ENCODE results near the gene PRKD2.

Gene PRKD2

DNA sequence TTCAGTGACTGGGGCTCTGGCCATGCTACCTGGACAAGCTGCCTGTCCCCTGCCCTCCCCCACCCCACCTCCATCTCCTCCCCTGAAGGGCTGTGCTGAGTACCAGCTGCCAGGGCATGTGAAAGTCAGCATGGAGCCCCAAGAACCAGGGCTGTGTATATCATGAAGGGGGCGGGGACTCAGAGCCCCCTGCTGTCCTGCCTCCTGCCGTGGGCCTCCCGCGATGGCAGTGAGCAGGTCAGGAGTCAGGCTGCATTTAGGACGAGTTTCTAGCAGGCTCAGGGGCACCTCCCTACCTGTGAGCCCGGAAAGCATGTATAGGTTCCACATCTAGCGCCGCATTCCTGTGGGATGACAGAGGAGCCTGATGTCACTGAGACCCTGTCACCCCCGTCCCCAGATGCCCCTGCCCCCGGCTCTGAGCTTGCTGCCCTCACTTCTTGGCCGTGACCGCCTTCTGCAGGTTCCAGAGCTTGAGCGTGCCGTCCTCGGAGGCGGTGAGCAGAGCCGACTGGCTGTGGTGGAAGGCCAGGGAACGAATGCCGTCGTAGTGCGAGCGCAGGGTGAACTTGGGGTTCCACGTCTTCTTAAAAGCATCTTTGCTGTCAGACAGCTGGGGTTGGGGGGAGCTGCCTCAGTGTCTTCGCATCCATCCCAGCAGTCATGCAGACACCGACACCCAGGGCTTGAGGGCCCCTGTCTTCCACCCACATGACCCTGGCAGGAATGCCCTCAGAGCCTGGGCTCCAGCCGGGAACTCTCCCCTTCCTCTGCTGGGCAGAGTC lies 8.3 kb upstream of the PRKD2 start:
- in situ Hi-C loops (cut with MboI; ENCODE audit: low sequenced_read_pairs), result no loop called here

DNA sequence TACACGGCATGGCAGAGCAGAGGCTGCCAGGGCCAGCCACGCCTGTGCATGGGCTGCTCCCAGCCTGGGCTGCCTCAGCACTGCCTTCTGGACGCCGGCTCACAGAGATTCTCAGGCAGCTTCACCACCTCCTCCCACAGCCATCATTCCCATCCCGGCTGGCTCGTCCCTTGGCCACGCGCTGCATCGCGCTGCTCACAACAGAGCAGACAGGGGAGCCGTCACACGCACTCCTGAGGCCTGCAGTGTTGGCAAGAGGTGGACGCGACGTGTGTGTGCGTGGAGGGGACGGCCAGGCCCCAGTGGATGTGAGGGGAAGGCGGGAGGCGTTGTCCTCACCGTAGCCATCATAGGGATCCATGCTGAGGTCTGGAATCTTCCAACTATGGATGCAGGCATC lies 7.6 kb upstream of the PRKD2 start:
- in situ Hi-C loops (cut with MboI; ENCODE audit: low sequenced_read_pairs), result no loop called here

DNA sequence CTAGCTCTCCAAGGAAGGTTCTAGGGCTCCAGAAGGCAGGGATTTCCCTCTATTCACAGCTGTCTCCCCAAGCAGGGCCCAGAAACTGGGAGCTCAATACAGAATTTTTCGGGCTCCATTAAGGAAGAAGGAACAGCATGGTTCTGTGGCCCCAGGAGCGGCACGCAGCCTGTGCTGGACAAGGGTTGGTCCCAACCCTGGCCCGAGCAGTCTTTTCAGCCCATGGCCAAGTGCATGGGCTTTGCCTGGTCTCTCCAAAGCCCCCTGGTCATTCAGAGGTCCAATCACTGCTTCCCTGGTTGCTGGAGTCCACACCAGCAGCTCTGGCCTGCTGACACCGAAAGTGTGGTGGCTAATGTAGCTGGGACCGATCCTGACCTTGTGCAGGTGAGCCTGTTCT lies 6.6 kb upstream of the PRKD2 start:
- in situ Hi-C loops (cut with MboI; ENCODE audit: low sequenced_read_pairs), result no loop called here

DNA sequence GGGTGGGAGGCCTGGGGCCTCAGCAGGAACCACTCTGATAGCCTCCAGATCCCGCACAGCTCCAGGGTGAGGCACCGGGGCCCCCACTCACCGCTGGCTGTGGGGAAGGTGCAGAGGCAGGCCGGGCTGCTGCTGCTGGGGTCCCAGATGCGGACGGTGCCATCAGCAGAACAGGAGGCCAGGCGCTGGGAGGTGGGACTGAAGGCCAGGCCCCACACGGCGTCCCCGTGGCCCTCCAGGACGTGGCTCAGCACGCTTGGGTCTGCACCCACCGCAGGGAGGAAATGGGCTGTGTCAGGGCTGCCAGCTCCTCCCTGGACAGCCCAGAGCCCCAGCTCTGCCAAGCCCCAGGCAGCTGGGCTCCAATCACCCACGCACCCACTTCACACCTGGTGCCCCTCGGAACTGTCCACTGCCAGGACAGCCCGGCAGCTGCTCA lies 6.1 kb upstream of the PRKD2 start:
- in situ Hi-C loops (cut with MboI; ENCODE audit: low sequenced_read_pairs), result no loop called here

DNA sequence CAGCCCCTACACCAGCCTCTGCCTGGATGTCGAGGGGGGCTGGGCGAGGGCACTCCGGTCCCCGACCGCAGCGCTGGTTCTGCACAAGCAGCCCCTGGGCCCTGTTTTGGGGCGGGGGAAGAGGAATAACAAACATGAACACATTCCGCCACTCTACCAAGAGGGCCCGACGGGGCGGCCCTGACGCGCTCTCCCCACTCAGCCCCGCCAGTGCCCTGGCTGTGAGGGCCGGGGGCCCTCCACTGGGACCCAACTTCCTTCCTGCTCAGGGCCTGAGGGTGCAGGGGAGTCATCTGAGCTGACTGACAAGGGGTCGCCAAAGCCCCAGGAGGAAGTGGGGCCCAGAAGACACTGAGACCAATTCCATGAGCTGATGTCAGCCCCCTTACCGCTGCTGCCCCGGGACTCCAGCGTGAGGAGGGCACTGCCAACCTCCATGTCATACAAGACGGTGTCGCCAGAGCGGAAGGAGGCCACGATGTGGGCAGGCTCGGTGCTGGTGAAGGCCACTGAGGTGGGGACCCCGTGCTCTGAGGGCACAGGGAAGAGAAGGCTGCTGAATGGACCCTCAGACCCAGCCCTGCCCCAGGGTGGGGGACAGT lies 5.6 kb upstream of the PRKD2 start:
- in situ Hi-C loops (cut with MboI; ENCODE audit: low sequenced_read_pairs), result no loop called here

DNA sequence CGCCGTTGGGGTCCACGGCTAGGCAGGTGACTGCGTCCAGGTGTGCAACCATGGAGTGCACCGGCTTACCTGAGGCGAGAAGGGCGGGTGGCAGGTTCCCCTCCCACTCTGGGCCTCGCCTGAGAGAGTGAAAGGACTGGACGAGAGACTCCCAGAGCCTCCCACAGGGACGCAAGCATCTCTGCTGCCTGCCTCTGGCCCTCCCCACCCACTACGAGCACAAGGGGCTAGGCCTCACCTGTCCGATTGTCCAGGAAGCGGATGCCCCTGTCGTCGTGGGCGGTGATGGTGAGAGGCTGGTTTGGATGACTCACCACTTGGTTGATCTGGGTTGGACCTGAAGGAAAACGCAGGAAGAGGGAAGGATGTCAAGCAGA lies 5.1 kb upstream of the PRKD2 start:
- in situ Hi-C loops (cut with MboI; ENCODE audit: low sequenced_read_pairs), result no loop called here

DNA sequence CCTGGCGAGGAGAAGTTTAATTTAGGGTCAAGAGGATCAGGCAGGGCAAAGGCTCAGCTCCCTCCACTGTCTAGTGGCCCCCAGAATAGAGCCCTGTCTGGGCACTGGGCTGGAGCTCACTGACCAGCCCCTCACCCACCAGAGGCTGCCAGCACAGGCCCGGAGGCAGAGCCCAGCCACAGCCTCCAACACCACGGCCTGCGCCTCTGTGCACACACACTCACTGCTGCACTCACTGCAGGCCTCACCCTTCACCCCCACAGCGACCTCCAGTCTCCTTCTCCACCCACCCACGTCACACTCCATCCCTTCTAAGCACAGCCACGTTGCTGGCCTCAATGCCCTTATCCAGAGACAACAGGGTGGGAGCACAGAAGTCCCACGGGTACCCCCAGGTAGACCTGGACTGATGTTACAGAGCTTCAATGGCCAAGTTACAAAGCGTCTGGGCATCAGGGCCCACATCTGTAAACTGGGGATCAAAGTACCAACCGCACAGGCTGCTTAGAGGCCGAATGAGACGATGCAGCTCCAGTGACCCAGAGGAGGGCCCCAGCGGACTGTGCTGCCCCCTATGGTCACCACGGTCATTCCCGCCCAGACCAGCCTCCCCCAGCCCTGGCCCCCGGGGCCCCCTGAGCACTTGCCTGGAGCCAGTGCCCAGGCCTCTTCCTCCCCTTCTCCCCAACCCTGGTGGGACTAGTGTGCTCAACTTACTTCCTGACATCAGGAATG lies 4.5 kb upstream of the PRKD2 start:
- in situ Hi-C loops (cut with MboI; ENCODE audit: low sequenced_read_pairs), result no loop called here

DNA sequence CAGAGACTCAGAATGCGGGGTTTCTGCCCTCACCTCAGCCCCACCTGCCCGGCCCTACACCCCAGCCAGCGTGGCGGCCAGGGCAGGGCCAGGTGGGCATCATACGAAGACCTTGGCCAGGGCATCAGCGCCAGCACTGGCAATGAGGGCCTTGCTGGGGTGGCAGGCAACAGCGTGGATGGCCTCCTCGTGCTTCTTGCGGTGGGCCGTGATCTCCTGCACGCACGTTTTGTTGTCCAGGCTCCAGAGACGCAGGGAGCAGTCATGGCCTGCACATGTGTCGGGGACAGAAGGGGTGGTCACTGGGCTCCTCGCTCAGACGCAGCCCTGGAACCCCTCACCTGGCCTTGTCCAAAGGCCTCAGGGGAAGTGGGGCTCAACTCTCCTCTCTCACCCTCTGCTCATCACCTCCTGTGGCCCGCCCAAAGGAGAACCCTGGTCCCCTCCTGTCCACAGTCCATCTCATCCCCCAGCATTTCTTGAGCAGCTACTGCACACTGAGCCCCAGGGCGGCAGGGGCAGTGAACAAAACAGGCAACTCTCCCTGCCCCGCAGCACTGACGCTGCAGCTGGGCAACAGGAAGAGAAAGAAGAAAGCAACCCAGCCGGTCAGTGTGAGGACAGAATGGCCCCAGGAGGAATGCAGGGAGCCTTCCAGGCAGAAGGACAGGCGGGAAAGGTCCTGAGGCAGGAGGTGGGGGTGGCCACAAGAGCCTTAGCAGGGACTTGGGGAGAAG lies 3.8 kb upstream of the PRKD2 start:
- in situ Hi-C loops (cut with MboI; ENCODE audit: low sequenced_read_pairs), result no loop called here

DNA sequence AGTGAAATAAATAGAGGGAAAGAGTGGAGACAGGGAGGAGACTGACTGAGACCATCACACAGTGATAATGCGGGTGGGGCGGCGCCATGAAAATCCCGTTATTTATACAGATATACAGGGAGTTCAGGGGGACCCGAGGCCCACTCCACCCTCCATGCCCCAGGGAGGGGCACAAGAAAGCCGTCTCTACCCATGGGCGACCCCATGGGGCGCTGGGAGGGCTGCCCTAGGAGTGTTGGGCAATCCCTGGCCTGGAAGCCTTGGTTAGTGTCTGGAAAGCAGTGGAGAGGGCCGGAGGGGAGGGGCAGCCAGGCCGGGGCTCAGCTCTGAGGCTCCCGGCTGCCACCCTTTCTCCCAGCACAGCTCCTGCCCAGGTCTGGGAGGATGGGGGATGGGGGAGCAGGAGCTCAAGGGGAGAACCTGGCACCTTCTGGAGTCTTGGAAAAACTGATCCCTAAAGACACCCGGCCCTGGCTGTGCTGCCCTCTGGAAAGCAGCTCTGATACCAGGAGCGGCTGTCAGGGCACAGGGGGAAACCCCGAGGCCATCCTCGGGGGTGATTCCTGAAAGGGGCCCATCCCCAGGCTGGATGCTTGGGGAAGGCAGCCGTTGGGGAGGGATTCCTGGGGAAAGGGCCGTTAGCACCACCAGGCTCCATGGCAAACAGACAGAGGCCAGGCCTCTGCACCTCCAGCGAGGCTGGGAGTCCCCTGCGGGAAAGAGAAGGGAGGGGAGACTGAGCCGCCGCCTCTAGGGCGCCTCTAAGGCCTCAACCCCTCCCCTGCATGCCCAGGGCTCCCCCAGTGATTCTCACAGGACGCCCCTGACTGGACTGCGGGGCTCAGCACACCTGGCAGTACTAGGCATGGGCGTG lies 3.0 kb upstream of the PRKD2 start:
- in situ Hi-C loops (cut with MboI; ENCODE audit: low sequenced_read_pairs), result no loop called here

DNA sequence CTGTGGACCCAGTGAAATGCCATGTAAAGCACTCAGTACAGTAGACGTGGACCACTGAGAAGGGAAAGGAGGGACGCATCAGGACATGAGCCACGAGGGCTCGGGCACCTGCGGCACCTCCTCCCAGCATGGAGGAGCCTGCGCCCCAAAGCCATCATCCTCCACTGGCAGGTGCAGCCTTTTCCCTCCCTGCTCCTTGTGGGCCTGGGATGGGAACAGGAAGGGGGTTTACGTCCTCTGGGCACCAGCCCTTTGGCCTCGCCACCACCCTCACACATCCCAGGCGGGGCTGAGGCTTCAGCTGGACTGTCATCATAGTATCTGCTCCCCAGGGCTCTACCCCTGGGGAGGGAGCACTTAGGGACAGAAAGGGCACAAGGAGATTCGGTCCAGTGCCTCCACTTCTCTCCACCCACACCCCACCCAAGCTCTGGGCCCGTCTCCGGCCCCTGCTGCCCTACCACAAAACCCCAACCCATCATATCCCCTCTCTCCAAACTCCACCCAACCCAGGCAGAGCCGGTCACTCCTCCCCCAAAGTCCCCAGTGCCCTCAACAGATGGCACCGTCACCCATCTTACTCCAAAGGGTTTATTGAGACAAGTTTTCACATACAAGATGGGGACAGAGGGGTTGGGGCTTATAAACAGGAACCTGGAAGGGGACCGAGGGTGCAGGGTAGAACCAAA lies 2.2 kb upstream of the PRKD2 start:
- in situ Hi-C loops (cut with MboI; ENCODE audit: low sequenced_read_pairs), result no loop called here

DNA sequence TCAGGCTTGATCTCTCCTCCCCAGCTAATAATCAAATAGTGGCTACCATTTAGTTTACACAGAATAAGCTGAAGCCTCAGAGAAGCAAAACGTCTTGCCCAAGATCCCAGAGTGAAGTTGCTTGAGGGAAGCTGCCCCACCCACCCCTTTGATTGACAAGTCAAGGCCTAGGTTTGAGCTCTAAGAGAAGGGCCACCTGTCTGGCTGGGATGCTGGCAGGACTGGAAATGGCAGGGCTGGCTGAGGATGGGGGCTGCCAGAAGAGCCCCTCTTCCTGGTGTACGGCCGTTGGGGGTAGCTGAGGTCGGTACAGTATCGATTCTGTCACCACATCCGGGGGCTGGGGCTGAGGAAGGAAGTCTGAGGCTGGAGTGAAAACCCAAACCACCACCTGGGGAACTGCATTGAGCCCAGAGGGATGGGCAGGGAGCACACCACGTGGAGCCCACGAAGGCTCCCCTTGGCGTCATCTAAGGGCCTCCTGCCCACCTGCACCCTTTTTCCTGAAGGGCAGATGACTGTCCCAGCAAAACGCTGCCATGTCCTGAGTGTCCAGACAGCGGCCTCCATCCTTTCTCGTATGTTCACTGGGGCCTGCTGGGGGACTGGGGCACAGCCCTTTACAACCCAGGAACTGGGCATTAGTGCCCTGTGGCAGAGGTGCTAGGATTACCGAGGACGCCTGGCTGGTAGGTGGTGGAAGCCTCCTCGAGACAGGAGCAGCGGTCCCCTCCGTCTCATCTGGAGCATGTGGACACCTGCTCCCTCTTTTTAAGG lies 1.4 kb upstream of the PRKD2 start:
- in situ Hi-C loops (cut with MboI; ENCODE audit: low sequenced_read_pairs), result no loop called here

DNA sequence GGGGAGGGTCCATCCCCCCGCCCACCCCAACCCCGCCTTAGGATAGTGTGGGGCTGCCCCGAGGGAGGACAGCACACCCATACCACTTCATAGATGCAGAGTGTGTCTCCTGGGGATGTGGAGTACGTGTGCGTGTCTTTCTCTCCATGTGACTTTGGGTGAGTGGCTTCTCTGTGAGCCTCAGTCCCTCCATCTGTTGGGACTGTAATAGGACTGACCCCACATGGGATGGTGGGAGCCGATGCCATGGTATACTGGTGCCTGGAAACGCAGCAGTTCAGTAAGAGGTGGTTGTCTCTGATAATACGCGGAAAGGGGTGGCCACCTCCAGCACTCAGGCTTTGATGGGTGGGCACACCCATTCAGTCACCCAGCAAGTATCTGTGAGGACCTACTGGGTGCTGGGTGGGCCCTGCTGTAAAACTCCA lies 816 bp upstream of the PRKD2 start:
- in situ Hi-C loops (cut with MboI; ENCODE audit: low sequenced_read_pairs), result no loop called here

DNA sequence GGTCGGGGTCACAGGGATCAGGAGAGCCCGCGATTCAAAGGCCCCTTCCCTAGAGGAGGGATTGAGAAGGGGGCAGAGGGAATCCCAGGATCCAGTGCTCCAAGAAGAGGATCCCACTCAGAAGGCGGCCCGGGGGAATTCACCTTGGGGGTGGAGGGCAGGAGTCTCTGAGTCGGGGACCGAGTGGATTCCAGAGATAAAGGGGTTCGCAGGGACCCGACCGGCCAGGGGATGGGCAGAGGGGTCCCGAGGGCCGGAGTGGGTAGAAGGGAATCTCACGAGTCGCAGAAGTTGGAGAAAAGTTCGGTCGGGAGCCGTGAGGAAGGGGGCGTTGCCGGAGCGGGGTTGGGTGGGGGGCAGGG lies 261 bp downstream of the PRKD2 start:
- in situ Hi-C loops (cut with MboI; ENCODE audit: low sequenced_read_pairs), result no loop called here

DNA sequence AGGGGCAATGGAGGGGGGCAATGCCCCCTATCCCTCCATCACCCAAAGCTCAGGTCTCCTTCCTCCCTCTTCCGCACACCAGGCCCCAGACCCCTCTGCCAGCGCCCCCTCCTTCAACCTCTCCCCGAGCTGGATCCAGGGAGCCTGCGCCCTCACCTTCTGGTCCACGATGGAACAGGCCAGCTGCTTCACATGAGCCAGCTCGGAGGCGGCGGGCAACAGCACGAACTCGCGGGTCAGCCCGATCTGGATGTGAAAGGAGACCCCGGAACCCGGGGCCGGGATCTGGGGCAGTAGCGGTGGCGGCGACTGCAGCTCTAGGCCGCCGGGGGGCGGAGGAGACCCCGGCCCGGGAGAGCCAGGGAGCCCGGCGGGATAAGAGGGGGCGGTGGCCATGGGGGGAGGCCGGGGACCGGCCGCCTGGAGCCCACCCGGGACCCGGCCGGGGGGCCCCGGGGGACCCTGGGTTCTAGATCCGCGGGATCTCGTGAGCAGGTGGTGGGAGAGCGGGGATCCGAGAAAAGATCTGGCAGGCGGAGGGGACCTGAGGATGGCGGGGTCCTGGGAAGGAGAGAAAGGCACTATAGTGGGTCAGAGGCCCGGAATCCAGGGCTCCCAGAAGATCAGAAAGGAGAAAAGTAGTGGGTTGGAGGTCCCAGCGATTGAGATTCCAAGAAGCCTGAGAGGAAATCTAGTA lies 791 bp downstream of the PRKD2 start:
- in situ Hi-C loops (cut with MboI; ENCODE audit: low sequenced_read_pairs), result no loop called here

DNA sequence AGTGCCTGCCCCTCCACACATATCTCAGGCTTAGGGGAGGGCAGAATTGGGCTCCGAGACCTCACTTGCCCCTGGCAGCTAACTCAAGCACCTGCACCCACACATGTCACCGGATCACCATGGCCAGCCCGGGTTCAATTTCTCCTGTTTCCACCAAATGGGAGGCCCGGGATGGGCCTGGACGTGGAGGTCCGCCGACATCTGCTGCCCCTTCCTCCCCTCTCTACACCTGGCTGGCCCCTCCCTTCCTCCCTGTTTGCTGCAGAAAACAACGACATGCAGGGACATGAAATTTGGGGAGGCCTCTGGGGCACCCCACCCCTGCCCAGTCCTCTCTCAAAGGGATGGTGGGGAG lies 1.3 kb downstream of the PRKD2 start:
- in situ Hi-C loops (cut with MboI; ENCODE audit: low sequenced_read_pairs), result no loop called here

DNA sequence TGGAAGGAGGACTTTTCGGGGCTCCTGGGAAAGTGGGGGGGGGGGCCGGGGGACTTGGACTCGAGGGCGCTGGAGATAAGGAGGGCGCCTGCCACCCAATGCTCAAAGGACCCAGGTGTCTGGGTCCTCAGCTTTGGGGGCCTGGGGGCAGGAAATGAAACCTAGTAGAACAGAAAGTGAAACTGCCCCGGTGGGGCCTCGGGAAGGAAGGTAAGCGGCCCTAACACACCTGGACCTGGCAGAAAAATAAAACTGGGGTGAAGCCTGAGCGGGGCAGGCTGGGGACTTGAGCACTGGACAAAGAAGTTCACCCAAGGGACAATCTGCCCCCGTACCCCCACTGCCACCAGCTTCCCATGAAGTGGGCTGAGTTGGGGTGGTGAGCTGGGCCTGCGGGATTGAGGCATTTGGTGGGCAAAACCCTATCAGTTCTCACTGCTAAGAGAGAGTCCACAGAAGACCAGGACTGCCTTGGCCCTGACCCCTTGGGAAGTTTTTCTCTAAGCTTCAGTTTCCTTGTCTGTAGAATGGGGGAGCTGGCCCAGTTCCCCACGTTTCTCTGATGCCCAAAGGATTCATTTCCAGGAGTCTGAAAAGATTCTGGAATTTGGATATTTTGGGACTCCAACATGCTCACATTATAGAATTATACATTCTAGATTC lies 2.3 kb downstream of the PRKD2 start:
- in situ Hi-C loops (cut with MboI; ENCODE audit: low sequenced_read_pairs), result no loop called here

DNA sequence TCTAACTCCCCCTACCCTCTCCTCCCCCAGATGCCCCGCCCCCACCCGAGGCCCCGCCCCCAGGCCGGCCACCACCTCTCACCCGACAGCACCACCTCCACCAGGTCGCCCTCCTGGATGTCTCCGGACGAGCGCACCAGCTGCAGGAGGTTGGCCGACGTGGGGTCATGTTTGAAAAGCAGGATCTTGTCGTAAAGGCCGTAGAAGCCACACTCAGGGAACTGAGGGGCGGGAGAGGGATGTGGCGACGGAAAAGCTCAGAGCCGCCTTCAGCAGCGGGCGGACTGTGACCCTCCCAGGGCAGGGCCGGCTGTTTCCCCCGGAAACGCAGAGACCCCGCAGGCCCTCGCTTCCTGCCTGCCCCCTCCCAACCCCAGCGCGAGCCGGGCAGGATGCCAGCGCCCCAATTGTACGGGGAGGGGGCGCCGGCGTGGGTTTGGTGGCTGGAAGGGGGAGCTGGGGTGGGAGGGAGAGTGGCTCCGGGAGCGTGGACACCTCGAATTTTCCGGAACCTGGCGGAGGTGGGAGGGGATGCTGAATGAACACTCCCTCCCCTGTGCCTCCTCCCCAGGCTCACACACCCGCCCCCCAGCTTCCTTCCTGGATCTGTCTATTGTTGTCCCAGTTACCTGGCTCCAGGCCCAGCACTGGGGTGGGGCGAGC lies 3.0 kb downstream of the PRKD2 start:
- in situ Hi-C loops (cut with MboI; ENCODE audit: low sequenced_read_pairs), result no loop called here

Measured in HL-60/S4 (cell line).